Activated naive CD4-positive, alpha-beta T cell treated with anti-CD3 and anti-CD28 coated beads for 36 hours (primary cell): ENCODE results near the gene ZAR1L. TPM values are rescaled to one million over a fixed set of nuclear protein-coding genes. Genes with fewer than 3 reads are reported as not detected.
A peak's percentile ranks its signal among the peaks of the same experiment; 100 is the strongest.

ENCODE experiments used
- CTCF ChIA-PET: fragments of 350-600 bp; sonication (Branson Sonifier 250); formaldehyde crosslinking; loops from one replicate; lab custom pipeline; 2021; ENCODE audit warnings: antibody characterized with exemption; lab: Charles Lee
- DNase-seq: peaks from one replicate; pipeline ENCODE4 v3.0.0-alpha.2; 2020
- H3K27ac Mint-ChIP-seq: one replicate; pipeline ENCODE4 v1.8.0; 2021; ENCODE audit warnings: mild to moderate bottlenecking, mixed read lengths
- H3K27me3 Mint-ChIP-seq: one replicate; pipeline ENCODE4 v1.8.0; 2021; ENCODE audit warnings: low read depth, mixed read lengths
- H3K36me3 Mint-ChIP-seq: one replicate; pipeline ENCODE4 v1.8.0; 2021; ENCODE audit warnings: low read depth, mixed read lengths
- H3K4me1 Mint-ChIP-seq: one replicate; pipeline ENCODE4 v1.8.0; 2021; ENCODE audit warnings: low read depth, mixed read lengths
- H3K4me3 Mint-ChIP-seq: one replicate; pipeline ENCODE4 v1.8.0; 2021; ENCODE audit warnings: mild to moderate bottlenecking, moderate library complexity, mixed read lengths
- H3K9me3 Mint-ChIP-seq: one replicate; pipeline ENCODE4 v1.8.0; 2021; ENCODE audit warnings: mixed read lengths
- intact Hi-C: fragments of 100-400 bp; cut with micrococcal nuclease; formaldehyde crosslinking; loops from one replicate; pipeline ENCODE4 v1.15.1; 2023
- total RNA-seq, 2 experiments: library from RNA; stranded (reverse); gene quantifications; one replicate each; pipeline ENCODE4 v1.2.3, GENCODE V29; 2021

The ZAR1L gene
- total RNA-seq, 2 experiments from 2014 or later: not detected

DNA sequence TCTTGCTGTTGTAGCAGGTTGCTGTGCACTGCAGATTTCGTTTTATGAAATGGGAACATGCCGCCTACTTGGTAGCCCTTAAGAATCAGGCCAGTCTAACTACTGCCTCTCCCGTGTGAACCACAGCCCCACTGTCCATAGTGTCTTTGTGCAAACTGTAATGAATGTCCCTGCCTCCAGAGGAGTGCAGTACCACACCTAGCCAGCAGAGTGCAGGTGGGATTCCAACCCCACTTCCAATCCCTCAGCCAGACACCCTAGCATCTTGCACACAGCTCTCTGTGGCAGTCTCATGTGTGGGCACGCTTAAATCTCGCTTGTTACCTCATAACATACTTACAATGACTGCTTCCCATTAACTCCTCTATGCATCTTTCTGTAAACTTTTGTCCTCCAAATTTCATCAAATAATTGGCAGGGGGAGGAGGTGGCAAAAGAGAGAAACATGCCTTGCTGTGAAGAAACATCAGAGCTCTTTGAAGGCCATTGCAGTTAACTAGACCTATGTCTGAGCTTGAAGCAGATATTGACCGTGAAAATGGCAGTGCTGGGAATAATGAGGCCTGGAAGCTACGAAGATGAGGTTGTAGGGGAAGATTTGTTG is 47.2 kb downstream of the ZAR1L start:
- CTCF ChIA-PET: interaction anchor here (0.5 to 1.8 kb wide), 19 partner anchors 8 to 373 kb away, joined by 3 to 8 read pairs (median 3); partner anchors contain the start of genes BRCA2 and ZAR1L
- DNase-seq: peak; percentile 67
- Mint-ChIP-seq H3K36me3 (peaks cover 7% of the 10 kb centered on the region), H3K27ac (no peak overlapping the region), H3K4me3 (no peak overlapping the region), H3K4me1 (peaks cover 5% of the 10 kb centered on the region), H3K27me3 (no peaks in the 10 kb centered on the region), H3K9me3 (no peaks in the 10 kb centered on the region)
- intact Hi-C loops: loop anchor here (1.0 to 2.0 kb wide), 4 partner anchors 42 to 313 kb away; partner anchors contain the start of gene N4BP2L2

- H3K4me1 Mint-ChIP-seq: no peaks in the 10 kb centered on the region
- intact Hi-C loops: no loop called here
- H3K36me3 Mint-ChIP-seq: peaks cover 5% of the 10 kb centered on the region
- H3K27me3 Mint-ChIP-seq: no peaks in the 10 kb centered on the region
- no peak overlapping the region for H3K27ac Mint-ChIP-seq
- no peak for DNase-seq
- no peaks in the 10 kb centered on the region for H3K9me3 Mint-ChIP-seq
- H3K4me3 Mint-ChIP-seq: no peak overlapping the region
- CTCF ChIA-PET: interaction anchor here (0.8 kb wide), 1 partner anchor 43 kb away, joined by 3 read pairs; no protein-coding TSS in a partner anchor
These were observed 49.0 kb downstream of the ZAR1L start for GRCh38 chr13:32266130-32266529.

GRCh38 chr13:32265726-32266125 is 49.4 kb downstream of the ZAR1L start:
- intact Hi-C loops: no loop called here
- Mint-ChIP-seq H3K4me3 (no peak overlapping the region), H3K27ac (no peak overlapping the region), H3K27me3 (no peaks in the 10 kb centered on the region), H3K36me3 (peaks cover 5% of the 10 kb centered on the region), H3K9me3 (no peaks in the 10 kb centered on the region), H3K4me1 (no peaks in the 10 kb centered on the region)
- DNase-seq: no peak
- CTCF ChIA-PET: interaction anchor here (0.8 kb wide), 1 partner anchor 43 kb away, joined by 3 read pairs; no protein-coding TSS in a partner anchor

- Mint-ChIP-seq H3K4me3 (no peak overlapping the region), H3K36me3 (peaks cover 5% of the 10 kb centered on the region), H3K27me3 (no peaks in the 10 kb centered on the region), H3K27ac (no peak overlapping the region), H3K4me1 (no peaks in the 10 kb centered on the region), H3K9me3 (no peaks in the 10 kb centered on the region)
- intact Hi-C loops: no loop called here
- no peak for DNase-seq
- CTCF ChIA-PET: no interaction called here
These were observed 50.8 kb downstream of the ZAR1L start for GRCh38 chr13:32264407-32264806.

- Mint-ChIP-seq H3K27me3 (no peaks in the 10 kb centered on the region), H3K9me3 (no peaks in the 10 kb centered on the region), H3K4me3 (no peak overlapping the region), H3K4me1 (no peaks in the 10 kb centered on the region), H3K36me3 (peaks cover 2% of the 10 kb centered on the region), H3K27ac (no peak overlapping the region)
- CTCF ChIA-PET: interaction anchor here (0.5 kb wide), 1 partner anchor 385 kb away, joined by 3 read pairs; no protein-coding TSS in a partner anchor
- intact Hi-C loops: no loop called here
- no peak for DNase-seq
These were observed 52.5 kb downstream of the ZAR1L start for GRCh38 chr13:32262619-32263018.

- intact Hi-C loops: no loop called here
- Mint-ChIP-seq H3K27me3 (no peaks in the 10 kb centered on the region), H3K4me1 (no peaks in the 10 kb centered on the region), H3K9me3 (no peaks in the 10 kb centered on the region), H3K36me3 (peaks cover 2% of the 10 kb centered on the region), H3K27ac (no peak overlapping the region), H3K4me3 (no peak overlapping the region)
- CTCF ChIA-PET: no interaction called here
- no peak for DNase-seq
These were observed 53.0 kb downstream of the ZAR1L start for GRCh38 chr13:32262165-32262564.

- intact Hi-C loops: no loop called here
- H3K4me1 Mint-ChIP-seq: no peaks in the 10 kb centered on the region
- H3K36me3 Mint-ChIP-seq: peaks cover 2% of the 10 kb centered on the region
- no peak for DNase-seq
- H3K27ac Mint-ChIP-seq: no peak overlapping the region
- CTCF ChIA-PET: no interaction called here
- no peaks in the 10 kb centered on the region for H3K27me3 Mint-ChIP-seq
- no peak overlapping the region for H3K4me3 Mint-ChIP-seq
- no peaks in the 10 kb centered on the region for H3K9me3 Mint-ChIP-seq
These were observed 53.6 kb downstream of the ZAR1L start for GRCh38 chr13:32261567-32261966.

- DNase-seq: no peak
- Mint-ChIP-seq H3K4me3 (no peak overlapping the region), H3K4me1 (no peaks in the 10 kb centered on the region), H3K9me3 (no peaks in the 10 kb centered on the region), H3K27ac (no peak overlapping the region), H3K36me3 (peaks cover under 1% of the 10 kb centered on the region), H3K27me3 (no peaks in the 10 kb centered on the region)
- intact Hi-C loops: no loop called here
- CTCF ChIA-PET: no interaction called here
These were observed 56.0 kb downstream of the ZAR1L start for GRCh38 chr13:32259116-32259515.

DNA sequence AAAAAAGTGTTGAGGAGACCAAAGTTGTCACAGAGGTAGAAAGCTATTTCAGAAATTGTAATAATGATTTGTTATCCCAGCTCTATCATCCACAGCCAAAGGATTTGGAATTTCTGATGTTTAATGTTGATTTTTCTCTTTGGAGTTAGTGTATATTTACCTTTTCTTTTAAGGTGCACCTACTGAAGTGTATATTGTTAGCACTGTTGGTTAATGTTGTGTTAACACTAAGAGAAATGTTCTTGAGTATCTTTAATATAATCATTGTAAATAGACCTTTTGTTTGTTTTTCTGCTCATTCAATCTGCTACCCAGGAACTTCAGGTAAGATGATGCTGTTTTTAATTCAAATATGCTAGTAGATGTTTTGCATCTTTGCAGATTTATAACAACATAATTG is 57.5 kb downstream of the ZAR1L start:
- no peaks in the 10 kb centered on the region for H3K27me3 Mint-ChIP-seq
- H3K4me1 Mint-ChIP-seq: no peaks in the 10 kb centered on the region
- intact Hi-C loops: no loop called here
- H3K36me3 Mint-ChIP-seq: peaks cover 3% of the 10 kb centered on the region
- no peak overlapping the region for H3K4me3 Mint-ChIP-seq
- CTCF ChIA-PET: no interaction called here
- no peak overlapping the region for H3K27ac Mint-ChIP-seq
- no peak for DNase-seq
- H3K9me3 Mint-ChIP-seq: no peaks in the 10 kb centered on the region

DNA sequence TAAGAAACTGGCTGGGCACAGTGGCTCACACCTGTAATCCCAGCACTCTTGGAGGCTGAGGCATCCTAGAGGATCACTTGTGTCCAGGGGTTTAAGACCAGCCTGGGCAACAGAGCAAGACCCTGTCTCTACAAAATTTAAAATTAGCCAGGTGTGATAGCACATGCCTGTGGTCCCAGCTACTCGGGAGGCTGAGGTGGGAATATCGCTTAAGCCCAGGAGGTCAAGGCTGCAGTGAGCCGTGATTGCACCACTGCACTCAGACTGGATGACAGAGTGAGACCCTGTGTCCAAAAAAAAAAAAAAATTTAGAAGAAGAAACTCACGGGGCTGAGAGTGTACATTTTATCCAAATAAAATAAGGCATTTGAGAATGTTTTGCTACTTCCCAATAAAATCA is 58.9 kb downstream of the ZAR1L start:
- H3K27me3 Mint-ChIP-seq: no peaks in the 10 kb centered on the region
- H3K4me3 Mint-ChIP-seq: no peak overlapping the region
- peaks cover 3% of the 10 kb centered on the region for H3K36me3 Mint-ChIP-seq
- no peaks in the 10 kb centered on the region for H3K9me3 Mint-ChIP-seq
- intact Hi-C loops: no loop called here
- no peaks in the 10 kb centered on the region for H3K4me1 Mint-ChIP-seq
- CTCF ChIA-PET: no interaction called here
- H3K27ac Mint-ChIP-seq: no peak overlapping the region
- no peak for DNase-seq

DNA sequence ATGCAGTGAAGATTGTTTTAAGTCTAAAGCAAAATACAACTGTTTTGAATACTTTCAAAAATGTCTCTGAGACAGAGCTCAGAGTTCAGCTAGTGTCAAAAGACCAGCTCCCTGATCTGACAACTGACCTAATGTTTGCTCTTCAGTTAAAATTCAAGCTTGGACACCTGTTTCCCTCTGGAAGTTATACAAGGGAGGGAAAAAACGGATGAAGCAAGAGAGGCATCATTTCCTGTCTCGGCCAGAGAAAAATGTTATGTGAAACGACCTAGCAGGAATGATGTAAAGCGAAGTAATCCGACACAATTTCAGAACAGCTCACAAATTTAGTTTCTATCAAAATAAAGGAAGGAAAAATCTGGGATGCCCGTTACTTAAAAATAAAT is 59.4 kb downstream of the ZAR1L start:
- CTCF ChIA-PET: interaction anchor here (1.3 to 2.1 kb wide), 2 partner anchors 10 to 12 kb away, joined by 3 to 5 read pairs; no protein-coding TSS in a partner anchor
- Mint-ChIP-seq H3K36me3 (peaks cover 3% of the 10 kb centered on the region), H3K4me1 (no peaks in the 10 kb centered on the region), H3K27me3 (no peaks in the 10 kb centered on the region), H3K4me3 (no peak overlapping the region), H3K9me3 (no peaks in the 10 kb centered on the region), H3K27ac (no peak overlapping the region)
- no peak for DNase-seq
- intact Hi-C loops: no loop called here

- Mint-ChIP-seq H3K27ac (no peak overlapping the region), H3K4me3 (no peak overlapping the region), H3K27me3 (no peaks in the 10 kb centered on the region), H3K36me3 (peaks cover 6% of the 10 kb centered on the region), H3K4me1 (no peaks in the 10 kb centered on the region), H3K9me3 (no peaks in the 10 kb centered on the region)
- CTCF ChIA-PET: interaction anchor here (1.3 to 2.1 kb wide), 2 partner anchors 9 to 13 kb away, joined by 3 to 5 read pairs; no protein-coding TSS in a partner anchor
- intact Hi-C loops: no loop called here
- no peak for DNase-seq
These were observed 60.0 kb downstream of the ZAR1L start for GRCh38 chr13:32254916-32255723.
